IMR-90 (cell line): ENCODE results near the gene SNRPB. TPM values are rescaled to one million over a fixed set of nuclear protein-coding genes. Genes with fewer than 3 reads are reported as not detected.

Experiments used
- ATAC-seq: fragments of 200-7000 bp; cut with Tn5 transposase; 2 replicates; pipeline ENCODE4 v1.9.1; 2020; ENCODE audit warnings: low read depth, mild to moderate bottlenecking, moderate library complexity
- BruUV-seq: library from RNA; stranded (reverse); fragments of 400-500 nt; replicated peaks from 2 replicates; lab custom pipeline; 2021; lab: Mats Ljungman, UMichigan
- CTCF ChIA-PET: fragments of 300-600 bp; formaldehyde crosslinking; extraction: SDS; loops from one replicate; lab custom pipeline; 2021; ENCODE audit warnings: antibody characterized with exemption; lab: Yijun Ruan, JAX
- POLR2A ChIA-PET: fragments of 300-600 bp; sonication (Branson Sonifier 250); formaldehyde crosslinking; loops from one replicate; lab custom pipeline; 2022; ENCODE audit warnings: antibody characterized with exemption; ENCODE audit not compliant: unreplicated experiment; lab: Charles Lee
- DNase-seq: peaks from one replicate; pipeline ENCODE4 v3.0.0; 2013
- H2AFZ ChIP-seq: replicated peaks from 2 replicates; pipeline ENCODE3; 2013; ENCODE audit warnings: low read length, mild to moderate bottlenecking; ENCODE audit not compliant: poor library complexity
- H2AK5ac ChIP-seq: 2 replicates; pipeline ENCODE4 v1.6.1; 2013; ENCODE audit warnings: low read depth, low read length, inconsistent platforms
- H2AK9ac ChIP-seq: replicated peaks from 2 replicates; pipeline ENCODE3; 2013; ENCODE audit warnings: mild to moderate bottlenecking, low read depth, low read length, moderate library complexity; ENCODE audit not compliant: poor library complexity
- H2BK120ac ChIP-seq: 2 replicates; pipeline ENCODE4 v1.6.1; 2013; ENCODE audit warnings: low read depth, low read length, inconsistent platforms
- H2BK15ac ChIP-seq: 3 replicates; pipeline ENCODE4 v1.6.1; 2013; ENCODE audit warnings: low read depth, low read length, inconsistent platforms
- H2BK20ac ChIP-seq: 2 replicates; pipeline ENCODE4 v1.6.1; 2013; ENCODE audit warnings: low read depth, mild to moderate bottlenecking, inconsistent platforms, low read length, moderate library complexity
- H2BK5ac ChIP-seq: 2 replicates; pipeline ENCODE4 v1.6.1; 2013; ENCODE audit warnings: mild to moderate bottlenecking, low read depth, low read length, inconsistent platforms; ENCODE audit not compliant: poor library complexity, severe bottlenecking
- H3K14ac ChIP-seq: replicated peaks from 2 replicates; pipeline ENCODE4 v1.6.1; 2013; ENCODE audit warnings: low read depth, low read length, inconsistent platforms
- H3K18ac ChIP-seq: 2 replicates; pipeline ENCODE4 v1.6.1; 2013; ENCODE audit warnings: low read depth, low read length, control low read depth
- H3K23ac ChIP-seq: 2 replicates; pipeline ENCODE4 v1.6.1; 2013; ENCODE audit warnings: low read depth, low read length, inconsistent platforms
- H3K27ac ChIP-seq: 2 replicates; pipeline ENCODE4 v1.5.1; 2013; ENCODE audit warnings: mild to moderate bottlenecking, control low read depth, low read length; ENCODE audit not compliant: insufficient read depth
- H3K27me3 ChIP-seq: 2 replicates; pipeline ENCODE4 v1.6.1; 2013; ENCODE audit warnings: low read length; ENCODE audit not compliant: control insufficient read depth, insufficient read depth
- H3K36me3 ChIP-seq: 2 replicates; pipeline ENCODE4 v1.6.1; 2013; ENCODE audit warnings: low read length, mixed read lengths; ENCODE audit not compliant: control insufficient read depth, insufficient read depth
- H3K4ac ChIP-seq: 2 replicates; pipeline ENCODE4 v1.6.1; 2013; ENCODE audit warnings: low read depth, low read length, inconsistent platforms
- H3K4me1 ChIP-seq: 2 replicates; pipeline ENCODE4 v1.6.1; 2013; ENCODE audit warnings: low read length, mixed read lengths; ENCODE audit not compliant: control insufficient read depth, insufficient read depth
- H3K4me2 ChIP-seq: 2 replicates; pipeline ENCODE4 v1.6.1; 2013; ENCODE audit warnings: low read depth, mild to moderate bottlenecking, control low read depth, low read length, moderate library complexity
- H3K4me3 ChIP-seq: 2 replicates; pipeline ENCODE4 v1.5.1; 2013; ENCODE audit warnings: low read depth, mild to moderate bottlenecking, control low read depth, low read length, moderate library complexity; ENCODE audit not compliant: insufficient read depth
- H3K56ac ChIP-seq: 2 replicates; pipeline ENCODE4 v1.6.1; 2013; ENCODE audit warnings: low read length, inconsistent platforms; ENCODE audit not compliant: insufficient read depth; ENCODE audit errors: extremely low read depth
- H3K79me1 ChIP-seq, 2 experiments: 2 replicates each; pipeline ENCODE4 v1.6.1; 2013; ENCODE audit warnings: low read length in 2 of 2, inconsistent platforms in 1 of 2, low read depth in 1 of 2
- H3K9ac ChIP-seq: 2 replicates; pipeline ENCODE4 v1.6.1; 2013; ENCODE audit warnings: low read depth, low read length, control low read depth
- H3K9me1 ChIP-seq: 2 replicates; pipeline ENCODE4 v1.6.1; 2013; ENCODE audit warnings: low read length, inconsistent platforms; ENCODE audit not compliant: insufficient read depth
- H3K9me3 ChIP-seq: 2 replicates; pipeline ENCODE4 v1.6.1; 2013; ENCODE audit warnings: low read length; ENCODE audit not compliant: control insufficient read depth, insufficient read depth
- H4K20me1 ChIP-seq: 2 replicates; pipeline ENCODE4 v1.6.1; 2013; ENCODE audit warnings: low read length, inconsistent platforms; ENCODE audit not compliant: insufficient read depth
- H4K5ac ChIP-seq: 2 replicates; pipeline ENCODE4 v1.6.1; 2013; ENCODE audit warnings: mild to moderate bottlenecking, low read depth, low read length, control low read depth
- H4K8ac ChIP-seq, 2 experiments: 2 replicates each; pipeline ENCODE4 v1.6.1; 2013; ENCODE audit warnings: low read depth in 2 of 2, low read length in 2 of 2, control low read depth in 1 of 2, inconsistent platforms in 1 of 2
- H4K91ac ChIP-seq: 2 replicates; pipeline ENCODE4 v1.6.1; 2013; ENCODE audit warnings: low read depth, low read length, inconsistent platforms; ENCODE audit not compliant: insufficient read depth
- BHLHE40 ChIP-seq: fragments of 150-350 bp; IDR thresholded peaks from 2 replicates; pipeline ENCODE4 v1.6.1; 2016; ENCODE audit warnings: mild to moderate bottlenecking, low read depth, low read length
- CEBPB ChIP-seq: IDR thresholded peaks from 2 replicates; pipeline ENCODE4 v1.6.1; 2012; ENCODE audit warnings: low read depth, low read length, improper control_type of control experiment
- ELK1 ChIP-seq: fragments of 150-350 bp; IDR thresholded peaks from 2 replicates; pipeline ENCODE4 v1.6.1; 2016; ENCODE audit warnings: low read depth, mild to moderate bottlenecking, low read length, moderate library complexity, borderline replicate concordance
- FOS ChIP-seq: fragments of 150-350 bp; IDR thresholded peaks from 2 replicates; pipeline ENCODE4 v1.6.1; 2016; ENCODE audit warnings: low read depth, low read length
- MAZ ChIP-seq: IDR thresholded peaks from 2 replicates; pipeline ENCODE4 v1.6.1; 2012; ENCODE audit warnings: low read depth, mild to moderate bottlenecking, low read length, improper control_type of control experiment, moderate library complexity, borderline replicate concordance
- MXI1 ChIP-seq: IDR thresholded peaks from 2 replicates; pipeline ENCODE4 v1.6.1; 2012; ENCODE audit warnings: low read depth, mild to moderate bottlenecking, low read length, moderate library complexity, borderline replicate concordance
- RAD21 ChIP-seq: IDR thresholded peaks from 2 replicates; pipeline ENCODE4 v1.6.1; 2012; ENCODE audit warnings: low read length, improper control_type of control experiment
- RFX5 ChIP-seq: IDR thresholded peaks from 2 replicates; pipeline ENCODE4 v1.8.0; 2012; ENCODE audit warnings: low read depth, mild to moderate bottlenecking, low read length, moderate library complexity
- SMC3 ChIP-seq: fragments of 150-350 bp; IDR thresholded peaks from 2 replicates; pipeline ENCODE4 v1.6.1; 2016; ENCODE audit warnings: low read depth, mild to moderate bottlenecking, antibody characterized with exemption, low read length, moderate library complexity
- WGBS, 2 experiments: methylation state at CpG; one replicate each; pipeline versions ENCODE4 v1.1.5 to v1.1.7; 2013; ENCODE audit warnings: missing lambda C conversion rate in 2 of 2; ENCODE audit not compliant: insufficient read length in 1 of 2; ENCODE audit errors: extremely low coverage in 2 of 2; 5-methylcytosine and 5-hydroxymethylcytosine counted together
- dilution Hi-C: fragments of 300-500 bp; cut with HindIII; formaldehyde crosslinking; loops from one replicate; pipeline ENCODE4 v1.14.3; 2018; ENCODE audit warnings: low sequenced_read_pairs; ENCODE audit not compliant: unreplicated experiment
- in situ Hi-C: fragments of 300-500 bp; cut with MboI; formaldehyde crosslinking; loops from 3 replicates; pipeline ENCODE4 v1.14.3; 2019; ENCODE audit warnings: low sequenced_read_pairs, inconsistent platforms, mixed read lengths
- intact Hi-C: fragments of 100-400 bp; cut with micrococcal nuclease; formaldehyde crosslinking; loops from 2 replicates; pipeline ENCODE4 v1.10.0; 2022
- polyA plus RNA-seq, 3 experiments: library from polyadenylated mRNA; depleted of rRNA; stranded (reverse); fragments of >200 nt; gene quantifications; 2 replicates each; pipeline ENCODE4 v1.2.3, GENCODE V29; 2012; ENCODE audit warnings: low replicate concordance in 1 of 3
- total RNA-seq: library from RNA; depleted of rRNA; stranded (reverse); fragments of >200 nt; gene quantifications from 2 replicates; pipeline ENCODE4 v1.2.3, GENCODE V29; 2012

Gene SNRPB
- total and polyA plus RNA-seq, 2 of the 4 experiments (the other 2 are of a cell fraction) = 103 to 214 TPM

GRCh38 chr20:2455771-2456497, 14.7 kb downstream of the SNRPB start (continued):
- TF ChIP-seq CEBPB = no peak

GRCh38 chr20:2453792-2454191, 16.8 kb downstream of the SNRPB start:
- ChIA-PET POLR2A (no interaction called here), CTCF (no interaction called here)
- DNase-seq = no peak
- Histone ChIP-seq H4K8ac (no peak overlapping the region), H3K9me3 (no peaks in the 10 kb centered on the region), H2BK5ac (no peak overlapping the region), H3K23ac (no peak overlapping the region), H3K9me1 (no peaks in the 10 kb centered on the region), H3K4me1 (no peaks in the 10 kb centered on the region), H2AK5ac (no peak overlapping the region), H2AK9ac (no peak overlapping the region), H3K4me2 (no peak overlapping the region), H3K9ac (no peak overlapping the region), H3K14ac (no peak overlapping the region), H4K5ac (no peak overlapping the region), H2AFZ (no peak overlapping the region), H3K36me3 (peaks cover 2% of the 10 kb centered on the region; the same call in 1 of the 2 replicates), H2BK15ac (no peak overlapping the region), H3K27ac (no peak overlapping the region), H4K20me1 (no peaks in the 10 kb centered on the region), H3K27me3 (no peaks in the 10 kb centered on the region), H3K18ac (no peak overlapping the region), H2BK20ac (no peak overlapping the region), H2BK120ac (no peak overlapping the region), H3K4me3 (no peak overlapping the region), H3K4ac (no peak overlapping the region), H4K91ac (no peak overlapping the region), H3K56ac (no peak overlapping the region), H3K79me1 (no peaks in the 10 kb centered on the region)
- intact Hi-C loops = loop anchor here (1.0 to 10.0 kb wide), 3 partner anchors 102 to 691 kb away; no protein-coding TSS in a partner anchor
- in situ Hi-C loops = loop anchor here (10.0 to 25.0 kb wide), 2 partner anchors 249 to 691 kb away; no protein-coding TSS in a partner anchor
- no TSS peak for BruUV-seq
- TF ChIP-seq RFX5 (no peak), MAZ (no peak), SMC3 (no peak), RAD21 (no peak), ELK1 (no peak), BHLHE40 (no peak), FOS (no peak), MXI1 (no peak)
- WGBS, 2 experiments = no CpG with 5 or more reads among the region's 3 CpGs
- ATAC-seq = no peak
- dilution Hi-C loops = no loop called here
